GM12801 (cell line): Measurements from ENCODE around the gene AK5.

Experiments
- CTCF ChIP-seq: IDR thresholded peaks from one replicate; pipeline ENCODE4 v1.5.1; 2011; ENCODE audit warnings: control low read depth; ENCODE audit not compliant: insufficient read length; ENCODE audit errors: extremely low read depth

The AK5 gene

GRCh38 chr1:77253211-77253610, 28.6 kb upstream of the AK5 start:
- TF ChIP-seq CTCF: no peak

GRCh38 chr1:77263708-77264107, 18.1 kb upstream of the AK5 start:
- no peak for TF ChIP-seq CTCF

- TF ChIP-seq CTCF: no peak
Observed at GRCh38 chr1:77265180-77265579, 16.6 kb upstream of the AK5 start.

GRCh38 chr1:77267035-77267434, 14.8 kb upstream of the AK5 start:
- no peak for TF ChIP-seq CTCF

GRCh38 chr1:77271852-77272580, 9.8 kb upstream of the AK5 start:
- no peak for TF ChIP-seq CTCF

GRCh38 chr1:77273891-77274290, 7.9 kb upstream of the AK5 start:
- no peak for TF ChIP-seq CTCF

GRCh38 chr1:77275194-77275593, 6.6 kb upstream of the AK5 start:
- TF ChIP-seq CTCF: no peak
